Measurements from ENCODE around the gene RSPO3. TPM values are rescaled to one million over a fixed set of nuclear protein-coding genes. Genes with fewer than 3 reads are reported as not detected.
A peak's percentile ranks its signal among the peaks of the same experiment; 100 is the strongest.

Gene RSPO3
- total RNA-seq, 2 donors from 2014 or later = 1.6 to 7.3 TPM

DNA sequence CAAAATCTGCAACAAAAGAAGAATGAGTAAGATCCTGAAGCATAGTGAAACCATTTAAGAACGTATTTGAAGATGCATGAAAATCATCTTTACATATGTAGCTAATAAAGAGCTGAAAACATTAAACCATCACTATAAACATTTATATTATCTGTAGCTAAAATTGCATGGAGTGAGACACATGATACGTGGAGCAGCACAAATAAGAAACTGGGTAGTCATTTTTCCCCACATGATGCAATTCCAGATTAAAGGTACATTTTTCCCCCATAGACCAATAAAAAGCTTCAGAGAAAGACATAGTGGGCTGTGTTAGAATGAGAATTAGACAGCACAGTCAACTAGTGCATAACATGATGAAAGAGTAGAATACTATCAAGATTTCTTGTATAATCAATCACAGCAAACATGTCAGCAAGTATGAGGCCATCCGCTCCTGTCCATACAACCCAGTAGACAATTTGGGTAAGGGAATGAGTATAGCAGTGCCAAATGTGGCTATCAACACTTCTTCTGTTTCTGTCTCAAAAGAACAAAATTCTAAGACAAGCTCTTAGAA, 67.0 kb downstream of the RSPO3 start:
- ATAC-seq = no peak
- no peaks in the 10 kb centered on the region for H3K36me3 ChIP-seq (replicated peaks in 1 of 2; ENCODE audit: insufficient read depth in 1 of 2, low read depth in 2 of 2)
- no peaks in the 10 kb centered on the region for H3K27me3 ChIP-seq
- no peak for TF ChIP-seq POLR2A (IDR thresholded peaks at IDR 0.05)
- H3K4me1 ChIP-seq = no peaks in the 10 kb centered on the region
- intact Hi-C loops (cut with DNase I) = no loop called here
- 60 to 68% methylated on average over 3 of the region's 3 CpGs for WGBS, 2 donors
- H3K4me3 ChIP-seq = no peak overlapping the region
- H3K27ac ChIP-seq = no peak overlapping the region
- no peak for DNase-seq
- H3K9me3 ChIP-seq = no peaks in the 10 kb centered on the region

DNA sequence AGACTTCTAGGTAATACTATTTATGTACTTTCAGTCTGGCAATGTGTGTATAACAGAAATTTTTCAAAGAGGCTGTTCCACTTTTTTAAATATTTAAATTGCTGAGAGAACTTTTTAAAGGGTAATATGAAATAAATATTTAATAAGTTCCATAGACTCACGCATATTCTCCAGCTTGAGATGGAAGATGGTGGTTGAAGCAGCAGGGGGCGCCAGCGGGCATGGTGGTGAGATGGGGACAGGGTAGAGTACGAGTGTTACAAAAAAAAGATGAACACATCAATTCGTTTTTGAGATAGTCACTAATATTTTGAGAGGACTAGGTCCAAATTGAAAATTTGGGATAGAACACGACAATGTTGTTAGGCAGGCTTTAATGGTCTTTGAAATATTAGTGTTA, 68.4 kb downstream of the RSPO3 start:
- ATAC-seq (peak; percentile 52), DNase-seq (peak; percentile 30 to 64 (median 55))
- no peaks in the 10 kb centered on the region for H3K36me3 ChIP-seq (replicated peaks in 1 of 2; ENCODE audit: insufficient read depth in 1 of 2, low read depth in 2 of 2)
- H3K27ac ChIP-seq = no peak overlapping the region
- no peaks in the 10 kb centered on the region for H3K9me3 ChIP-seq
- peak; percentile 16 to 49 (median 40) for TF ChIP-seq CTCF (IDR thresholded peaks at IDR 0.05)
- no peak for TF ChIP-seq POLR2A (IDR thresholded peaks at IDR 0.05)
- intact Hi-C loops (cut with DNase I) = no loop called here
- no peaks in the 10 kb centered on the region for H3K4me1 ChIP-seq
- H3K27me3 ChIP-seq = no peaks in the 10 kb centered on the region
- no peak overlapping the region for H3K4me3 ChIP-seq
- WGBS, 2 donors = 24% methylated on average over 6 of the region's 6 CpGs

GRCh38 chr6:127188744-127189143, 70.3 kb downstream of the RSPO3 start:
- Histone ChIP-seq H3K4me1 (no peaks in the 10 kb centered on the region), H3K9me3 (no peaks in the 10 kb centered on the region), H3K4me3 (no peak overlapping the region), H3K27me3 (no peaks in the 10 kb centered on the region), H3K36me3 (replicated peaks in 1 of 2; ENCODE audit: insufficient read depth in 1 of 2, low read depth in 2 of 2) (no peaks in the 10 kb centered on the region), H3K27ac (no peak overlapping the region)
- ATAC-seq (no peak), DNase-seq (no peak)
- intact Hi-C loops (cut with DNase I) = no loop called here
- 56 to 78% methylated on average over 1 of the region's 1 CpG for WGBS, 2 donors
- TF ChIP-seq CTCF (IDR thresholded peaks at IDR 0.05) (no peak), POLR2A (IDR thresholded peaks at IDR 0.05) (no peak)

DNA sequence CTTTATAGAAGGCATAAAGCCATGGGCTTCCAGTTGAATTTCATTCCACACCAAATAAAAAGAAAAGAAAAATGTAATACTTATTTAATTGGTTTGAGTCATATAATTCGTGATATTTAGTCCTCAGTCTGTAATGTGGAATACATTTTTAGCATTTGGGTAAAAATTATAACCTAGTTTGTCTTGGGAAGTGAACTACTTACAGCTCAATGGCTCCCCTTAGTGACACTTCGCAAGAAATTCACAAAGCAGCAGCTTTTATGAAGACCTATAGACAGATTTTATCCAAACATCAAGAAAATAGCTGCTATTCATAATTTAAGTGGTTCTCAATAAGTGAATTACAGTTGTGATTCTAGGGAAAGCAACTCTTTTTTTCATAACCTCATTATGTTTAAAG, 72.1 kb downstream of the RSPO3 start:
- intact Hi-C loops (cut with DNase I) = no loop called here
- ATAC-seq = no peak
- 20 to 26% methylated on average over 2 of the region's 2 CpGs for WGBS, 2 donors
- no peak overlapping the region for H3K4me3 ChIP-seq
- no peak for DNase-seq
- H3K4me1 ChIP-seq = no peaks in the 10 kb centered on the region
- H3K27me3 ChIP-seq = no peaks in the 10 kb centered on the region
- TF ChIP-seq POLR2A (IDR thresholded peaks at IDR 0.05) (no peak), CTCF (IDR thresholded peaks at IDR 0.05) (peak in 2 of 7 experiments; percentile 16)
- no peak overlapping the region for H3K27ac ChIP-seq
- no peaks in the 10 kb centered on the region for H3K36me3 ChIP-seq (replicated peaks in 1 of 2; ENCODE audit: insufficient read depth in 1 of 2, low read depth in 2 of 2)
- H3K9me3 ChIP-seq = no peaks in the 10 kb centered on the region

GRCh38 chr6:127191716-127192115, 73.2 kb downstream of the RSPO3 start:
- no peak for ATAC-seq
- no peaks in the 10 kb centered on the region for H3K36me3 ChIP-seq (replicated peaks in 1 of 2; ENCODE audit: insufficient read depth in 1 of 2, low read depth in 2 of 2)
- no peaks in the 10 kb centered on the region for H3K27me3 ChIP-seq
- H3K9me3 ChIP-seq = no peaks in the 10 kb centered on the region
- no peaks in the 10 kb centered on the region for H3K4me1 ChIP-seq
- WGBS, 2 donors = 47 to 58% methylated on average over 1 of the region's 1 CpG
- intact Hi-C loops (cut with DNase I) = no loop called here
- TF ChIP-seq POLR2A (IDR thresholded peaks at IDR 0.05) = no peak
- no peak for TF ChIP-seq CTCF (IDR thresholded peaks at IDR 0.05)
- no peak overlapping the region for H3K4me3 ChIP-seq
- H3K27ac ChIP-seq = no peak overlapping the region
- DNase-seq = no peak
